Endothelial cell of umbilical vein (primary cell): ENCODE data around the gene ARL3. TPM values are rescaled to one million over a fixed set of nuclear protein-coding genes. Genes with fewer than 3 reads are reported as not detected.

Source experiments
- BruUV-seq: library from RNA; stranded (reverse); fragments of 400-500 nt; replicated peaks from 2 replicates; lab custom pipeline; 2021; lab: Mats Ljungman, UMichigan
- CTCF ChIA-PET: fragments of 300-600, 350-600 bp; sonication (Branson Sonifier 250); formaldehyde crosslinking; loops from one replicate; lab custom pipeline; 2021; ENCODE audit warnings: antibody characterized with exemption, inconsistent platforms; lab: Charles Lee
- POLR2A ChIA-PET: fragments of 300-600, 350-600 bp; sonication (Branson Sonifier 250); formaldehyde crosslinking; loops from one replicate; lab custom pipeline; 2021; ENCODE audit warnings: antibody characterized with exemption, inconsistent platforms; lab: Charles Lee
- DNase-seq: peaks from one replicate; pipeline ENCODE4 v3.0.0-alpha.2; 2011; ENCODE audit warnings: low read depth, low spot score
- FAIRE-seq: peaks from 2 replicates; lab custom pipeline; 2011; peaks lifted over from hg19 to GRCh38; lab: Jason Lieb, UNC
- H2AFZ ChIP-seq: 2 replicates; pipeline ENCODE4 v1.6.0; 2012; ENCODE audit warnings: low read depth, low read length, control low read depth, inconsistent platforms
- H3K27ac ChIP-seq: 2 replicates; pipeline ENCODE4 v1.5.1; 2011; ENCODE audit warnings: low read depth, mild to moderate bottlenecking, control low read depth, low read length, moderate library complexity; ENCODE audit not compliant: insufficient read depth
- H3K27me3 ChIP-seq, 2 experiments: 2 replicates each; pipeline versions ENCODE4 v1.6.0 to v1.6.1; 2011; ENCODE audit warnings: low read length in 2 of 2, mixed read lengths in 1 of 2; ENCODE audit not compliant: control insufficient read depth in 2 of 2, insufficient read depth in 2 of 2
- H3K36me3 ChIP-seq, 2 experiments: 2 replicates in 1 of 2; 3 replicates in 1 of 2; pipeline ENCODE4 v1.5.1; 2011; ENCODE audit warnings: low read length in 2 of 2, mild to moderate bottlenecking in 1 of 2, moderate library complexity in 1 of 2; ENCODE audit not compliant: control insufficient read depth in 2 of 2, insufficient read depth in 2 of 2; ENCODE audit errors: extremely low read depth in 1 of 2
- H3K4me1 ChIP-seq: 3 replicates; pipeline ENCODE4 v1.5.1; 2011; ENCODE audit warnings: mild to moderate bottlenecking, low read length; ENCODE audit not compliant: control insufficient read depth, insufficient read depth; ENCODE audit errors: extremely low read depth
- H3K4me2 ChIP-seq: 2 replicates; pipeline ENCODE4 v1.6.1; 2011; ENCODE audit warnings: low read length, control low read depth, mixed read lengths; ENCODE audit not compliant: insufficient read depth
- H3K4me3 ChIP-seq, 3 experiments: fragments of 200-600 bp in 1 of 3; sonication (generic), shearing (Covaris generic) in 1 of 3; replicated peaks in 1 of 3; 2 replicates each; pipeline ENCODE4 v1.5.1; 2011 to 2016; ENCODE audit warnings: control low read depth in 3 of 3, low read length in 3 of 3, mild to moderate bottlenecking in 2 of 3, inconsistent platforms in 1 of 3, low read depth in 1 of 3, moderate library complexity in 1 of 3; ENCODE audit not compliant: insufficient read depth in 1 of 3
- H3K79me2 ChIP-seq: 2 replicates; pipeline ENCODE4 v1.6.0; 2012; ENCODE audit warnings: low read length, inconsistent platforms; ENCODE audit not compliant: control insufficient read depth, insufficient read depth
- H3K9ac ChIP-seq: replicated peaks from 2 replicates; pipeline ENCODE3; 2011; ENCODE audit warnings: low read length, control low read depth; ENCODE audit not compliant: insufficient read depth; ENCODE audit errors: extremely low read depth
- H3K9me1 ChIP-seq: replicated peaks from 3 replicates; pipeline ENCODE4 v1.6.0; 2011; ENCODE audit warnings: mild to moderate bottlenecking, low read length; ENCODE audit not compliant: control insufficient read depth, insufficient read depth; ENCODE audit errors: extremely low read depth
- H3K9me3 ChIP-seq: replicated peaks from 2 replicates; pipeline ENCODE4 v1.5.1; 2012; ENCODE audit warnings: low read length, inconsistent platforms; ENCODE audit not compliant: control insufficient read depth, insufficient read depth
- H4K20me1 ChIP-seq: replicated peaks from 2 replicates; pipeline ENCODE3; 2011; ENCODE audit warnings: mild to moderate bottlenecking, low read length; ENCODE audit not compliant: control insufficient read depth, insufficient read depth; ENCODE audit errors: extremely low read depth
- EZH2 ChIP-seq: IDR thresholded peaks from 2 replicates; pipeline ENCODE4 v1.6.1; 2012; ENCODE audit warnings: borderline replicate concordance, low read depth, mild to moderate bottlenecking, moderate library complexity, low read length, inconsistent platforms; ENCODE audit not compliant: severe bottlenecking
- FOS ChIP-seq: IDR thresholded peaks from 2 replicates; pipeline ENCODE4 v1.6.1; 2011; ENCODE audit warnings: mild to moderate bottlenecking, low read length, moderate library complexity, borderline replicate concordance; ENCODE audit not compliant: insufficient read depth
- GATA2 ChIP-seq: IDR thresholded peaks from 2 replicates; pipeline ENCODE4 v1.7.0; 2011; ENCODE audit warnings: low read depth, mild to moderate bottlenecking, moderate library complexity, mixed read lengths, low read length; ENCODE audit not compliant: insufficient read length, insufficient read depth
- JUN ChIP-seq: IDR thresholded peaks from 2 replicates; pipeline ENCODE4 v1.6.1; 2011; ENCODE audit warnings: borderline replicate concordance, low read depth; ENCODE audit not compliant: insufficient read length, insufficient read depth
- MYC ChIP-seq: IDR thresholded peaks from one replicate; pipeline ENCODE4 v1.6.1; 2011; ENCODE audit warnings: mild to moderate bottlenecking, low read depth, low read length
- POLR2A ChIP-seq: IDR thresholded peaks from 2 replicates; pipeline ENCODE4 v1.6.1; 2012; ENCODE audit warnings: low read depth, mild to moderate bottlenecking, control low read depth, low read length
- POLR2AphosphoS5 ChIP-seq: IDR thresholded peaks from 2 replicates; pipeline ENCODE4 v1.6.1; 2012; ENCODE audit warnings: low read depth, mild to moderate bottlenecking, control low read depth, low read length, moderate library complexity; ENCODE audit not compliant: insufficient read depth
- dilution Hi-C: fragments of 300-500 bp; cut with MboI; formaldehyde crosslinking; loops from one replicate; pipeline ENCODE4 v1.15.0; 2019; ENCODE audit warnings: low sequenced_read_pairs; ENCODE audit not compliant: extremely low pct_ligation_motif_present
- intact Hi-C: fragments of 100-400 bp; cut with micrococcal nuclease; formaldehyde crosslinking; loops from one replicate; pipeline ENCODE4 v1.10.0; 2022
- polyA plus RNA-seq, 4 experiments: library from polyadenylated mRNA; depleted of rRNA in 3 of 4; stranded (reverse) in 3 of 4; unstranded in 1 of 4; fragments of >200 nt; gene quantifications; 2 replicates each; pipeline versions ENCODE4 v1.2.1 to v1.2.3, GENCODE V29; 2011 to 2012; ENCODE audit warnings: missing spikeins in 1 of 4
- total RNA-seq: library from RNA; stranded (reverse); gene quantifications from 2 replicates; pipeline ENCODE4 v1.2.3, GENCODE V29; 2021
- TF ChIP-seq, protein P1 (sequence below): IDR thresholded peaks from 2 replicates; pipeline ENCODE4 v1.6.1; 2011; ENCODE audit not compliant: insufficient read depth, insufficient read length
- TF ChIP-seq, protein P2 (sequence below), 2 donors: IDR thresholded peaks; 1 replicate in 1 of 2; 2 replicates in 1 of 2; pipeline ENCODE4 v1.5.1; 2011; ENCODE audit warnings: low read length in 2 of 2, mild to moderate bottlenecking in 2 of 2, moderate library complexity in 2 of 2, control low read depth in 1 of 2, inconsistent platforms in 1 of 2, low read depth in 1 of 2; ENCODE audit not compliant: insufficient read depth in 1 of 2; ENCODE audit errors: extremely low read depth in 1 of 2

The ARL3 gene
- total and polyA plus RNA-seq, 2 donors (not counting 3 experiments of a cell fraction or from before 2014, with no cell fraction given) = 6.6 to 11.0 TPM

DNA sequence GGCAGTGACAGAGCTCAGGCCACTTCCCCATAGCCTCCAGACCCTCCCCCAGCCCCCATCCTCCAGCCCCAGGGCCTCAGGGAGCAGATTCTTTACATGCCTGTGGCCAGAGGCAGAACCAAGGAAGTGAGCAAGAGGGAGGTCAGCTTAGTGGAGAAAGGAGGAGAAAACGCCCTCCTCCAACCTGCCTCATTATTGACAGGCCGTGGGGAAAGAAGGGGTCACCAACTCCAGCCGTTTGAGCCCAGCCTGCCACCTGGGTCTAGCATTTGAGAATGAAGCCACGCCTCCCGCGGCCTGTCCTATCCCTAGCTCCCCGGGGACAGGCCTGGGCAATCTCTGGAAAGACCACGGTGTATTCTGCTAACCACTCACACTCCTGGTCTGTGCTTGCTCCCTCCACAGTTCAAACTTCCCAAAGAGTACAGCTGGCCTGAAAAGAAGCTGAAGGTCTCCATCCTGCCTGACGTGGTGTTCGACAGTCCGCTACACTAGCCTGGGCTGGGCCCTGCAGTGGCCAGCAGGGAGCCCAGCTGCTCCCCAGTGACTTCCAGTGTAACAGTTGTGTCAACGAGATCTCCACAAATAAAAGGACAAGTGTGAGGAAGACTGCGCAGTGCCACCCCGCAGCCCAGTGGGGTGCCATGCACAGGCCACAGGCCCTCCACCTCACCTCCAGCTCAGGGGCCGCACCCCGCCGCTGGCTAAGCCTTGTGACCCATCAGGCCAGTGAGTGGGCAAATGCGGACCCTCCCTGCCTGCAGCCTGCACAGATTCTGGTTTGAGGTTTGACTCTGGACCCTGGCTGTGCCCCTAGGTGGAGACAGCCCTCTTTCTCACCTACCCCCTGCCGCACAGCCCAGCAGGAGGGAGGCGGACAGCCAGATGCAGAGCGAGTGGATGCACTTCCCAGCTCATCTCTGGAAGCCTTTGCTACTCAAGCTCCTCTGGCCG lies 84.3 kb downstream of the ARL3 start:
- TF ChIP-seq FOS = peak; percentile 47
- TF ChIP-seq, protein P1, sequence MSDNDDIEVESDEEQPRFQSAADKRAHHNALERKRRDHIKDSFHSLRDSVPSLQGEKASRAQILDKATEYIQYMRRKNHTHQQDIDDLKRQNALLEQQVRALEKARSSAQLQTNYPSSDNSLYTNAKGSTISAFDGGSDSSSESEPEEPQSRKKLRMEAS = no peak
- no peak for TF ChIP-seq MYC
- peak; percentile 36 for TF ChIP-seq POLR2AphosphoS5
- TF ChIP-seq, protein P2, sequence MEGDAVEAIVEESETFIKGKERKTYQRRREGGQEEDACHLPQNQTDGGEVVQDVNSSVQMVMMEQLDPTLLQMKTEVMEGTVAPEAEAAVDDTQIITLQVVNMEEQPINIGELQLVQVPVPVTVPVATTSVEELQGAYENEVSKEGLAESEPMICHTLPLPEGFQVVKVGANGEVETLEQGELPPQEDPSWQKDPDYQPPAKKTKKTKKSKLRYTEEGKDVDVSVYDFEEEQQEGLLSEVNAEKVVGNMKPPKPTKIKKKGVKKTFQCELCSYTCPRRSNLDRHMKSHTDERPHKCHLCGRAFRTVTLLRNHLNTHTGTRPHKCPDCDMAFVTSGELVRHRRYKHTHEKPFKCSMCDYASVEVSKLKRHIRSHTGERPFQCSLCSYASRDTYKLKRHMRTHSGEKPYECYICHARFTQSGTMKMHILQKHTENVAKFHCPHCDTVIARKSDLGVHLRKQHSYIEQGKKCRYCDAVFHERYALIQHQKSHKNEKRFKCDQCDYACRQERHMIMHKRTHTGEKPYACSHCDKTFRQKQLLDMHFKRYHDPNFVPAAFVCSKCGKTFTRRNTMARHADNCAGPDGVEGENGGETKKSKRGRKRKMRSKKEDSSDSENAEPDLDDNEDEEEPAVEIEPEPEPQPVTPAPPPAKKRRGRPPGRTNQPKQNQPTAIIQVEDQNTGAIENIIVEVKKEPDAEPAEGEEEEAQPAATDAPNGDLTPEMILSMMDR (IDR thresholded peaks at IDR 0.05; ENCODE audit: extremely low read depth in 1 of 2, insufficient read depth in 1 of 2, low read depth in 1 of 2, low read length in 2 of 2) = no peak
- TF ChIP-seq JUN = peak; percentile 10
- TF ChIP-seq POLR2A = peak; percentile 47
- TF ChIP-seq GATA2 = no peak
- TF ChIP-seq EZH2 = no peak
- H3K9me1 ChIP-seq = no peaks in the 10 kb centered on the region
- H4K20me1 ChIP-seq = no peaks in the 10 kb centered on the region
- no peaks in the 10 kb centered on the region for H3K79me2 ChIP-seq
- peak; percentile 50 for DNase-seq
- FAIRE-seq = peak; percentile 94
- intact Hi-C loops = no loop called here
- no peaks in the 10 kb centered on the region for H3K27me3 ChIP-seq
- dilution Hi-C loops = no loop called here
- H3K36me3 ChIP-seq = peaks cover 0 to 1% of the 10 kb centered on the region in 2 experiments
- ChIA-PET CTCF (interaction anchor here (0.7 to 4.8 kb wide), 9 partner anchors 9 to 126 kb away, joined by 3 to 56 read pairs (median 7); partner anchors contain the start of genes SUFU and TRIM8), POLR2A (interaction anchor here (0.6 to 1.3 kb wide), 2 partner anchors 12 to 18 kb away, joined by 3 to 4 read pairs; no protein-coding TSS in a partner anchor)
- H3K27ac ChIP-seq = peak overlapping the region; percentile 97
- peaks cover 73% of the 10 kb centered on the region for H3K4me1 ChIP-seq
- H3K9me3 ChIP-seq = no peaks in the 10 kb centered on the region
- H3K4me2 ChIP-seq = no peak overlapping the region
- BruUV-seq = no TSS peak
- H3K9ac ChIP-seq = peak overlapping the region; percentile 26
- H2AFZ ChIP-seq = no peak overlapping the region
- H3K4me3 ChIP-seq = no peak overlapping the region
